Common myeloid progenitor, CD34-positive (primary cell): Measurements from ENCODE around the gene THBS2.

Experiments used
- CTCF ChIA-PET: fragments of 350-600 bp; sonication (Branson Sonifier 250); formaldehyde crosslinking; loops from one replicate; lab custom pipeline; 2021; ENCODE audit warnings: antibody characterized with exemption; lab: Charles Lee
- POLR2A ChIA-PET: fragments of 350-600 bp; sonication (Branson Sonifier 250); formaldehyde crosslinking; loops from one replicate; lab custom pipeline; 2021; ENCODE audit warnings: antibody characterized with exemption; lab: Charles Lee
- DNase-seq, 3 donors: peaks; one replicate each; pipeline versions ENCODE4 v3.0.0 to v3.0.0-alpha.2; 2013
- H3K27ac ChIP-seq, 2 experiments: 1 replicate in 1 of 2; 2 replicates in 1 of 2; pipeline ENCODE4 v1.7.0; 2013; ENCODE audit warnings: inconsistent platforms in 2 of 2, low read length in 2 of 2, mild to moderate bottlenecking in 2 of 2, low read depth in 1 of 2, moderate library complexity in 1 of 2; ENCODE audit not compliant: severe bottlenecking in 2 of 2, insufficient read depth in 1 of 2, poor library complexity in 1 of 2
- H3K27me3 ChIP-seq, 5 experiments: replicated peaks in 2 of 5; 1 replicate in 3 of 5; 2 replicates in 2 of 5; pipeline versions ENCODE4 v1.6.1 to v1.7.0; 2013; ENCODE audit warnings: low read length in 4 of 5, mild to moderate bottlenecking in 2 of 5, moderate library complexity in 2 of 5, inconsistent platforms in 1 of 5; ENCODE audit not compliant: insufficient read depth in 5 of 5, control insufficient read depth in 4 of 5
- H3K36me3 ChIP-seq, 4 experiments: 1 replicate in 2 of 4; 2 replicates in 2 of 4; pipeline versions ENCODE4 v1.6.1 to v1.7.0; 2013; ENCODE audit warnings: low read length in 3 of 4, control low read depth in 1 of 4, mild to moderate bottlenecking in 1 of 4; ENCODE audit not compliant: control insufficient read depth in 4 of 4, insufficient read depth in 4 of 4
- H3K4me1 ChIP-seq, 4 experiments: 1 replicate in 3 of 4; 2 replicates in 1 of 4; pipeline versions ENCODE4 v1.6.1 to v1.7.1; 2013; ENCODE audit warnings: low read length in 3 of 4, mild to moderate bottlenecking in 3 of 4, control low read depth in 1 of 4, inconsistent platforms in 1 of 4, moderate library complexity in 1 of 4; ENCODE audit not compliant: control insufficient read depth in 4 of 4, insufficient read depth in 4 of 4; ENCODE audit errors: control extremely low read depth in 1 of 4
- H3K4me3 ChIP-seq, 7 experiments: 1 replicate in 4 of 7; 2 replicates in 3 of 7; pipeline versions ENCODE4 v1.5.1 to v1.7.0; 2013; ENCODE audit warnings: mild to moderate bottlenecking in 7 of 7, low read length in 6 of 7, moderate library complexity in 6 of 7, inconsistent platforms in 2 of 7, low read depth in 2 of 7, control low read depth in 1 of 7; ENCODE audit not compliant: insufficient read depth in 4 of 7, control insufficient read depth in 1 of 7; ENCODE audit errors: extremely low read depth in 1 of 7
- H3K9me3 ChIP-seq, 5 experiments: 1 replicate in 4 of 5; 2 replicates in 1 of 5; pipeline versions ENCODE4 v1.6.1 to v1.7.1; 2013; ENCODE audit warnings: low read length in 4 of 5, mild to moderate bottlenecking in 2 of 5, inconsistent platforms in 1 of 5, low read depth in 1 of 5, moderate library complexity in 1 of 5; ENCODE audit not compliant: control insufficient read depth in 4 of 5, insufficient read depth in 2 of 5; ENCODE audit errors: control extremely low read depth in 1 of 5
- WGBS: methylation state at CpG from one replicate; pipeline ENCODE4 v1.1.5; 2013; ENCODE audit not compliant: insufficient coverage; 5-methylcytosine and 5-hydroxymethylcytosine counted together

The THBS2 gene

GRCh38 chr6:169233832-169234231, 19.8 kb downstream of the THBS2 start:
- no peaks in the 10 kb centered on the region for H3K27me3 ChIP-seq
- WGBS: 100% methylated on average over 6 of the region's 6 CpGs
- H3K4me1 ChIP-seq: no peaks in the 10 kb centered on the region
- no peak overlapping the region for H3K4me3 ChIP-seq
- H3K9me3 ChIP-seq: peaks cover 0 to 18% (median 9%) of the 10 kb centered on the region in 5 experiments
- POLR2A ChIA-PET: no interaction called here
- no peak for DNase-seq
- CTCF ChIA-PET: no interaction called here
- H3K27ac ChIP-seq: no peak overlapping the region
- H3K36me3 ChIP-seq: no peaks in the 10 kb centered on the region

GRCh38 chr6:169233181-169233580, 20.5 kb downstream of the THBS2 start:
- Histone ChIP-seq H3K9me3 (peaks cover 0 to 18% (median 9%) of the 10 kb centered on the region in 5 experiments), H3K27ac (no peak overlapping the region), H3K27me3 (no peaks in the 10 kb centered on the region), H3K4me1 (no peaks in the 10 kb centered on the region), H3K36me3 (no peaks in the 10 kb centered on the region), H3K4me3 (no peak overlapping the region)
- DNase-seq: no peak
- POLR2A ChIA-PET: no interaction called here
- CTCF ChIA-PET: no interaction called here
- 96% methylated on average over 11 of the region's 13 CpGs for whole genome bisulfite sequencing

DNA sequence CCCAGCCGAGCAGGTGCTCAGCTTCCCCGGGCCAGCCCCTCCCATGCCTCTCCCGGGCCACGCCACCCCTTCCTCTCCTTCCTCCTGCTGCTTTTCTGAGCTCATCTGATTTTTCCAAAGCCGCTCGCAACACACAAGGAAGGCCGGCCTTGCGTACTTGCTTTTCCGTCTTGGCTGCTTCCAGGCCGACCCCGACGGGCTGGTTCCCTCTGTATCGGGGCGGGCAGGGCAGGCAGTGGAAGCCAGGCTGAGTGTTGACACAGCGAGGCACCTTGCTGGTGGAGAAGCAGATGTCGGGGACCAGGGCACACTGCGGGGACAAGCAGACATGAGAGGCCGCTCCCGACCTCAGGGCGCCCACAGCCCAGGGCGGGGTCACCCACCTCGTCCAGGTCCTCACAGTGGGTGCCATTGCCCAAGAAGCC, 21.1 kb downstream of the THBS2 start:
- no peaks in the 10 kb centered on the region for H3K4me1 ChIP-seq
- peaks cover 0 to 18% (median 9%) of the 10 kb centered on the region in 5 experiments for H3K9me3 ChIP-seq
- WGBS: 96% methylated on average over 22 of the region's 22 CpGs
- H3K4me3 ChIP-seq: no peak overlapping the region
- CTCF ChIA-PET: no interaction called here
- no peaks in the 10 kb centered on the region for H3K36me3 ChIP-seq
- H3K27ac ChIP-seq: no peak overlapping the region
- no peak for DNase-seq
- POLR2A ChIA-PET: no interaction called here
- no peaks in the 10 kb centered on the region for H3K27me3 ChIP-seq

- DNase-seq: no peak
- H3K27me3 ChIP-seq: no peaks in the 10 kb centered on the region
- CTCF ChIA-PET: no interaction called here
- H3K36me3 ChIP-seq: no peaks in the 10 kb centered on the region
- 97% methylated on average over 55 of the region's 55 CpGs for WGBS
- no peak overlapping the region for H3K27ac ChIP-seq
- H3K4me3 ChIP-seq: no peak overlapping the region
- POLR2A ChIA-PET: no interaction called here
- H3K9me3 ChIP-seq: peaks cover 0 to 18% (median 11%) of the 10 kb centered on the region in 5 experiments
- no peaks in the 10 kb centered on the region for H3K4me1 ChIP-seq
Observed at GRCh38 chr6:169231790-169232506, 21.7 kb downstream of the THBS2 start.

DNA sequence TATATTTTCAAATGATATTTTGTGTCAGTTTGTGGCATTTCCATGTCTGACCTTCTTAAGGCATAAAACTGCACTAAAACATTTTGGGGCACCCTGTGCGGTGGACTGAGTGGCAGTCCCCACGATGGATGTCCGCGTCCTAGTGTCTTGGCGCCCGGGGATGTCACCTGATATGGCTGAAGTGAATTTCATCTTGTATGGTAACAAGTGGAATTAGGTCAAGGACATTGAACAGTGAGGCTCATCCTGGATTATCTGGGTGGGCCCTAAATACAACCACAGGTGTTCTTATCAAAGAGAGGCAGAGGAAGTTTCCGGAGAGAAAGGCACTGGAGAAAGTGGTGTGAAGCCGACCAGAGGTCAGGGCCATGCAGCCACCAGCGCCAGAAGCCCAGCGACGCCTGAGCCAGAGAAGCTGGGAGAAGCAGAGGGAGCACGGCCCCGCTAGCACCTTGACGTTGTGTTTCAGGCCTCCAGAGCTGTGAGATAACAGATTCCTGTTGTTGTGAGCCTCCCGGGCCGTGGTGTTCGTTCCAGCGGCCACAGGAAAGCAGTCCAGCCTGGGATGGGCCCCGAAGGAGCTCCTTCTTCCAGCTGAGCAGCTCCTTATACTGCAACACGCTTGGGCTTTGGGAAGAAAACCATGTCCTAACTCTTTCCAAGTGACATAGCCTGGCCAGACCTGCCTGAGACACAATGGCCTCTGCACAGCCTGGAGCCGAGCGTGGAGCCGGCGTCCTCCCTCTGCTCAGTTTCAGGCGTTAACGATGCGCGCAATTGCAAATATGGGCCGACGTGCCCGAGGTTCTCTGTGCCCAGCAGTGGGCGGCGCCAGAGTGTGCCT, 22.5 kb downstream of the THBS2 start:
- H3K27me3 ChIP-seq: no peaks in the 10 kb centered on the region
- DNase-seq: no peak
- ChIA-PET CTCF (no interaction called here), POLR2A (no interaction called here)
- peaks cover 0 to 18% (median 9%) of the 10 kb centered on the region in 5 experiments for H3K9me3 ChIP-seq
- H3K4me3 ChIP-seq: no peak overlapping the region
- no peak overlapping the region for H3K27ac ChIP-seq
- WGBS: 96% methylated on average over 27 of the region's 33 CpGs
- H3K36me3 ChIP-seq: no peaks in the 10 kb centered on the region
- H3K4me1 ChIP-seq: no peaks in the 10 kb centered on the region

GRCh38 chr6:169230322-169230665, 23.4 kb downstream of the THBS2 start:
- Histone ChIP-seq H3K36me3 (no peaks in the 10 kb centered on the region), H3K27ac (no peak overlapping the region), H3K4me3 (no peak overlapping the region), H3K27me3 (no peaks in the 10 kb centered on the region), H3K4me1 (no peaks in the 10 kb centered on the region), H3K9me3 (peaks cover 0 to 18% (median 11%) of the 10 kb centered on the region in 5 experiments)
- ChIA-PET CTCF (interaction anchor here (0.9 kb wide), 1 partner anchor 64 kb away, joined by 3 read pairs; no protein-coding TSS in a partner anchor), POLR2A (no interaction called here)
- DNase-seq: no peak
- 97% methylated on average over 6 of the region's 9 CpGs for WGBS
